H1 (cell line): ENCODE data around the gene TEX9. TPM values are rescaled to one million over a fixed set of nuclear protein-coding genes. Genes with fewer than 3 reads are reported as not detected.

Experiments used
- CTCF ChIA-PET: fragments of 300-600 bp; sonication (Branson Sonifier 250); formaldehyde crosslinking; loops from one replicate; lab custom pipeline; 2021; ENCODE audit not compliant: partially characterized antibody; lab: Charles Lee
- POLR2A ChIA-PET: fragments of 300-600 bp; sonication (Branson Sonifier 250); formaldehyde crosslinking; loops from one replicate; lab custom pipeline; 2021; ENCODE audit warnings: inconsistent platforms; ENCODE audit not compliant: partially characterized antibody; lab: Charles Lee
- DNase-seq, 2 experiments: peaks; one replicate each; pipeline versions ENCODE4 v3.0.0 to v3.0.0-alpha.2; 2010 to 2022; ENCODE audit warnings: low spot score in 2 of 2, low read depth in 1 of 2, mixed read lengths in 1 of 2
- FAIRE-seq: peaks from 2 replicates; lab custom pipeline; 2011; peaks lifted over from hg19 to GRCh38; lab: Jason Lieb, UNC
- H2AFZ ChIP-seq: 2 replicates; pipeline ENCODE4 v1.8.1; 2012; ENCODE audit warnings: low read length, inconsistent platforms
- H2AK5ac ChIP-seq: 2 replicates; pipeline ENCODE4 v1.6.1; 2013; ENCODE audit warnings: low read depth, low read length
- H2BK120ac ChIP-seq: replicated peaks from 2 replicates; pipeline ENCODE3; 2013; ENCODE audit warnings: low read depth, low read length, inconsistent platforms
- H2BK12ac ChIP-seq: 2 replicates; pipeline ENCODE4 v1.6.1; 2013; ENCODE audit warnings: low read depth, low read length
- H2BK15ac ChIP-seq: 2 replicates; pipeline ENCODE4 v1.6.1; 2013; ENCODE audit warnings: low read length
- H2BK20ac ChIP-seq: 2 replicates; pipeline ENCODE4 v1.6.1; 2013; ENCODE audit warnings: low read length
- H2BK5ac ChIP-seq: 2 replicates; pipeline ENCODE4 v1.6.1; 2013; ENCODE audit warnings: low read depth, low read length
- H3K14ac ChIP-seq: 2 replicates; pipeline ENCODE4 v1.6.1; 2013; ENCODE audit warnings: inconsistent platforms; ENCODE audit not compliant: insufficient read length
- H3K18ac ChIP-seq: 2 replicates; pipeline ENCODE4 v1.6.1; 2013; ENCODE audit warnings: low read length; ENCODE audit errors: extremely low read depth
- H3K23ac ChIP-seq: 2 replicates; pipeline ENCODE4 v1.6.1; 2013; ENCODE audit warnings: inconsistent platforms; ENCODE audit not compliant: insufficient read length
- H3K23me2 ChIP-seq: 2 replicates; pipeline ENCODE4 v1.6.1; 2013; ENCODE audit warnings: low read depth, low read length
- H3K27ac ChIP-seq: 2 replicates; pipeline ENCODE4 v1.6.1; 2011; ENCODE audit warnings: low read depth, low read length, inconsistent platforms
- H3K27me3 ChIP-seq, 4 experiments: replicated peaks in 1 of 4; 1 replicate in 1 of 4; 2 replicates in 3 of 4; pipeline versions ENCODE4 v1.6.1 to v1.8.1; 2011 to 2013; ENCODE audit warnings: low read length in 3 of 4, mild to moderate bottlenecking in 3 of 4, inconsistent platforms in 2 of 4, mixed read lengths in 2 of 4, moderate library complexity in 1 of 4; ENCODE audit not compliant: control insufficient read depth in 3 of 4, insufficient read depth in 3 of 4; ENCODE audit errors: extremely low read depth in 1 of 4
- H3K36me3 ChIP-seq, 4 experiments: 2 replicates each; pipeline versions ENCODE4 v1.6.1 to v1.8.1; 2011 to 2013; ENCODE audit warnings: mild to moderate bottlenecking in 4 of 4, low read length in 3 of 4, moderate library complexity in 2 of 4, control low read depth in 1 of 4, inconsistent platforms in 1 of 4; ENCODE audit not compliant: insufficient read depth in 4 of 4, control insufficient read depth in 2 of 4
- H3K4ac ChIP-seq: replicated peaks from 2 replicates; pipeline ENCODE3; 2013; ENCODE audit warnings: low read length, low read depth, mixed read lengths, inconsistent platforms; ENCODE audit not compliant: insufficient read length
- H3K4me1 ChIP-seq, 4 experiments: replicated peaks in 1 of 4; 1 replicate in 1 of 4; 2 replicates in 3 of 4; pipeline versions ENCODE4 v1.6.1 to v1.8.1; 2011 to 2013; ENCODE audit warnings: low read length in 3 of 4, inconsistent platforms in 2 of 4, mixed read lengths in 1 of 4; ENCODE audit not compliant: insufficient read depth in 4 of 4, control insufficient read depth in 3 of 4
- H3K4me2 ChIP-seq, 2 experiments: 2 replicates each; pipeline versions ENCODE4 v1.6.1 to v1.8.1; 2011 to 2013; ENCODE audit warnings: low read depth in 2 of 2, low read length in 2 of 2, control low read depth in 1 of 2, inconsistent platforms in 1 of 2, mild to moderate bottlenecking in 1 of 2; ENCODE audit not compliant: insufficient read depth in 1 of 2
- H3K4me3 ChIP-seq, 4 experiments: fragments of 200-600, 300-600 bp in 1 of 4; sonication (generic), shearing (Covaris generic), sonication (Bioruptor Twin) in 1 of 4; 2 replicates each; pipeline versions ENCODE4 v1.5.1 to v1.8.1; 2011 to 2016; ENCODE audit warnings: low read length in 4 of 4, low read depth in 3 of 4, control low read depth in 2 of 4, inconsistent platforms in 2 of 4, mild to moderate bottlenecking in 2 of 4, mixed read lengths in 1 of 4, moderate library complexity in 1 of 4; ENCODE audit not compliant: insufficient read depth in 2 of 4; ENCODE audit errors: extremely low read depth in 1 of 4
- H3K56ac ChIP-seq: replicated peaks from 2 replicates; pipeline ENCODE3; 2013; ENCODE audit warnings: low read depth, mild to moderate bottlenecking, mixed read lengths, low read length, inconsistent platforms; ENCODE audit not compliant: insufficient read length
- H3K79me1 ChIP-seq: 2 replicates; pipeline ENCODE4 v1.6.1; 2013; ENCODE audit warnings: low read depth, low read length, control low read depth
- H3K79me2 ChIP-seq, 2 experiments: 2 replicates each; pipeline versions ENCODE4 v1.6.1 to v1.8.1; 2012 to 2013; ENCODE audit warnings: low read length in 2 of 2, mild to moderate bottlenecking in 2 of 2, inconsistent platforms in 1 of 2; ENCODE audit not compliant: insufficient read depth in 2 of 2, control insufficient read depth in 1 of 2
- H3K9ac ChIP-seq, 4 experiments: replicated peaks in 1 of 4; 1 replicate in 1 of 4; 2 replicates in 3 of 4; pipeline versions ENCODE4 v1.6.1 to v1.8.1; 2011 to 2013; ENCODE audit warnings: low read depth in 3 of 4, low read length in 3 of 4, control low read depth in 2 of 4, mild to moderate bottlenecking in 2 of 4, moderate library complexity in 2 of 4, inconsistent platforms in 1 of 4; ENCODE audit errors: extremely low read depth in 1 of 4
- H3K9me3 ChIP-seq, 2 experiments: 2 replicates each; pipeline versions ENCODE4 v1.6.1 to v1.8.1; 2012 to 2013; ENCODE audit warnings: mild to moderate bottlenecking in 2 of 2, moderate library complexity in 2 of 2, control low read depth in 1 of 2, inconsistent platforms in 1 of 2, low read depth in 1 of 2, low read length in 1 of 2, mixed read lengths in 1 of 2; ENCODE audit not compliant: insufficient read depth in 2 of 2
- H4K20me1 ChIP-seq, 2 experiments: replicated peaks in 1 of 2; 2 replicates each; pipeline versions ENCODE3 to v1.8.1; 2011 to 2013; ENCODE audit warnings: inconsistent platforms in 2 of 2, low read length in 2 of 2, mild to moderate bottlenecking in 1 of 2; ENCODE audit not compliant: insufficient read depth in 2 of 2, control insufficient read depth in 1 of 2
- H4K5ac ChIP-seq: 2 replicates; pipeline ENCODE4 v1.6.1; 2013; ENCODE audit warnings: low read length, low read depth, mixed read lengths, inconsistent platforms; ENCODE audit not compliant: insufficient read length
- H4K8ac ChIP-seq: 2 replicates; pipeline ENCODE4 v1.8.0; 2013; ENCODE audit warnings: mild to moderate bottlenecking, moderate library complexity, low read length, inconsistent platforms; ENCODE audit not compliant: insufficient read depth; ENCODE audit errors: extremely low read depth
- H4K91ac ChIP-seq: replicated peaks from 2 replicates; pipeline ENCODE3; 2013; ENCODE audit warnings: low read length, mixed read lengths, inconsistent platforms; ENCODE audit not compliant: insufficient read length
- CBX5 ChIP-seq: fragments of 300-800, 300-1000 bp; sonication (generic); IDR thresholded peaks from 2 replicates; pipeline ENCODE4 v1.7.1; 2016; ENCODE audit warnings: antibody characterized with exemption, low read length, low read depth
- CTBP2 ChIP-seq: IDR thresholded peaks from 2 replicates; pipeline ENCODE4 v1.7.0; 2011; ENCODE audit warnings: borderline replicate concordance, mild to moderate bottlenecking, moderate library complexity, mixed read lengths, low read length; ENCODE audit not compliant: insufficient read depth, insufficient read length
- E2F6 ChIP-seq: IDR thresholded peaks from 2 replicates; pipeline ENCODE4 v1.6.1; 2012; ENCODE audit warnings: inconsistent platforms
- EP300 ChIP-seq, 2 experiments: IDR thresholded peaks; 1 replicate in 1 of 2; 2 replicates in 1 of 2; pipeline ENCODE4 v1.6.1; 2011 to 2012; ENCODE audit warnings: low read depth in 2 of 2, low read length in 2 of 2, mild to moderate bottlenecking in 2 of 2, borderline replicate concordance in 1 of 2, inconsistent platforms in 1 of 2, moderate library complexity in 1 of 2
- EZH2 ChIP-seq: fragments of 200-600 bp; sonication (generic); IDR thresholded peaks from 2 replicates; pipeline ENCODE4 v1.7.1; 2012; ENCODE audit warnings: low read depth, mild to moderate bottlenecking, moderate library complexity, low read length, inconsistent platforms; ENCODE audit not compliant: severe bottlenecking
- GTF2F1 ChIP-seq: IDR thresholded peaks from 2 replicates; pipeline ENCODE4 v1.6.1; 2012; ENCODE audit warnings: low read depth, low read length, improper control_type of control experiment, borderline replicate concordance
- JUND ChIP-seq: IDR thresholded peaks from 2 replicates; pipeline ENCODE4 v1.6.1; 2011; ENCODE audit warnings: mild to moderate bottlenecking, improper control_type of control experiment, low read length
- MAX ChIP-seq: IDR thresholded peaks from 2 replicates; pipeline ENCODE4 v1.6.1; 2012; ENCODE audit warnings: inconsistent platforms
- polyA plus RNA-seq, 7 experiments: library from polyadenylated mRNA; depleted of rRNA in 3 of 7; stranded (reverse) in 5 of 7; unstranded in 2 of 7; fragments of >200 nt in 5 of 7; fragments of 200-250 nt in 2 of 7; gene quantifications; 1 replicate in 5 of 7; 2 replicates in 1 of 7; 4 replicates in 1 of 7; pipeline versions ENCODE4 v1.2.1 to v1.2.3, GENCODE V29; 2011 to 2013; ENCODE audit warnings: missing spikeins in 2 of 7, mixed read lengths in 2 of 7
- total RNA-seq: library from RNA; stranded (reverse); fragmentation: NEBNext Ultra II Directional; extraction: Animal tissue kit (Norgen Biotek cat#: 25700); gene quantifications from 2 replicates; pipeline ENCODE4 v1.2.1, GENCODE V29; 2021

The TEX9 gene
- total and polyA plus RNA-seq, 2 of the 8 experiments (the other 6 are each of a cell fraction or from before 2014, with no cell fraction given) = 3.4 to 12.3 TPM

- Histone ChIP-seq H4K91ac (no peak overlapping the region), H2BK120ac (no peak overlapping the region), H3K4me1 (no peaks in the 10 kb centered on the region), H4K8ac (no peak overlapping the region), H3K23me2 (no peaks in the 10 kb centered on the region), H3K9ac (no peak overlapping the region), H4K20me1 (no peaks in the 10 kb centered on the region), H2BK15ac (no peak overlapping the region), H2BK20ac (no peak overlapping the region), H3K36me3 (no peaks in the 10 kb centered on the region), H2BK12ac (no peak overlapping the region), H3K56ac (no peak overlapping the region), H3K79me2 (no peaks in the 10 kb centered on the region), H2AFZ (no peak overlapping the region), H3K18ac (no peak overlapping the region), H2BK5ac (no peak overlapping the region), H3K14ac (no peak overlapping the region), H2AK5ac (no peak overlapping the region), H3K4me2 (no peak overlapping the region), H3K79me1 (no peaks in the 10 kb centered on the region), H3K27me3 (no peaks in the 10 kb centered on the region), H4K5ac (no peak overlapping the region), H3K23ac (no peak overlapping the region), H3K27ac (no peak overlapping the region), H3K9me3 (no peaks in the 10 kb centered on the region; a peak in 2 of 4 replicates), H3K4me3 (no peak overlapping the region), H3K4ac (no peak overlapping the region)
- FAIRE-seq (no peak), DNase-seq (no peak)
- CTCF ChIA-PET = no interaction called here
- no peak for TF ChIP-seq GTF2F1
- TF ChIP-seq JUND = no peak
- no peak for TF ChIP-seq EZH2
- no peak for TF ChIP-seq MAX
- no peak for TF ChIP-seq EP300 (IDR thresholded peaks at IDR 0.05; ENCODE audit: borderline replicate concordance in 1 of 2, low read depth in 2 of 2, low read length in 2 of 2)
- TF ChIP-seq CTBP2 = no peak
- no peak for TF ChIP-seq E2F6
- no peak for TF ChIP-seq CBX5
- POLR2A ChIA-PET = no interaction called here
Observed at GRCh38 chr15:56320316-56320715, 44.9 kb upstream of the TEX9 start.
